PC-9 (cell line): ENCODE measurements around the gene ST6GALNAC3.

Source experiments
- EZH2 ChIP-seq: fragments of 200-600 bp; sonication (generic); IDR thresholded peaks from 2 replicates; pipeline ENCODE4 v1.8.0; 2017; ENCODE audit warnings: antibody characterized with exemption, low read depth
- TF ChIP-seq, protein P1 (sequence below): fragments of 200-600 bp; sonication (generic); conservative IDR thresholded peaks from 2 replicates; pipeline ENCODE4 v1.6.1; 2017; ENCODE audit warnings: mixed run types, antibody characterized with exemption, mild to moderate bottlenecking, moderate library complexity

DNA sequence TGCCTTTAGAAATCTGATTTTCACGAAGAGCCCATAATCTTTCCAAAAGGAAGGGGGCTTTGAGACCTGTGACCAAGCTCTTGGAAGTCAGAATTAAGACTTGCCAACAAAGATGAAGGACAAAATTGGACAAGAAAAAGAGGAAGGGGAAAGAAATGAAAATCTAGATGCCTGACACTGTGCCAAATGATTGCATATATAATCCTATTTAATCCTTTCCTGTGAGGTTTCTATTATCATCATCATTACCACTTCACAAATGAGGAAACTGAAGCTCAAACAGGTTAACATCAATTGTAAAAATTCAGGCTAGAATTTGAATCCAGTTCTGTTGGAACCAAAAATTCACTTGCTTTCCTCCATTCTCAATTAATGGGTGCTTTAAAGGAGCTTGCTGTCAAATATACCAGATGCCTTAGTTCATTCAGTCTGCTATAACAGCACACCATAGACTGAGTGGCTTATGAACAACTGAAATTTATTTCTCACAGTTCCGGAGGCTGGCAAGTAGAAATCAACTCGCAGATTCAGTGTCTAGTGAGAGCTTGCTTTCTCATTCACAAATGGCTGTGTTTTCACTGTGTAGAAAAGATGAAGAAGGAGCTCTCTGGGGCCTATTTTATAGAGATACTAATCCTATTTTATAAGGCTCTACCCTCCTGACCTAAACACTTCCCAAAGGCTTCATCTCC, 595.2 kb downstream of the ST6GALNAC3 start:
- TF ChIP-seq, protein P1, sequence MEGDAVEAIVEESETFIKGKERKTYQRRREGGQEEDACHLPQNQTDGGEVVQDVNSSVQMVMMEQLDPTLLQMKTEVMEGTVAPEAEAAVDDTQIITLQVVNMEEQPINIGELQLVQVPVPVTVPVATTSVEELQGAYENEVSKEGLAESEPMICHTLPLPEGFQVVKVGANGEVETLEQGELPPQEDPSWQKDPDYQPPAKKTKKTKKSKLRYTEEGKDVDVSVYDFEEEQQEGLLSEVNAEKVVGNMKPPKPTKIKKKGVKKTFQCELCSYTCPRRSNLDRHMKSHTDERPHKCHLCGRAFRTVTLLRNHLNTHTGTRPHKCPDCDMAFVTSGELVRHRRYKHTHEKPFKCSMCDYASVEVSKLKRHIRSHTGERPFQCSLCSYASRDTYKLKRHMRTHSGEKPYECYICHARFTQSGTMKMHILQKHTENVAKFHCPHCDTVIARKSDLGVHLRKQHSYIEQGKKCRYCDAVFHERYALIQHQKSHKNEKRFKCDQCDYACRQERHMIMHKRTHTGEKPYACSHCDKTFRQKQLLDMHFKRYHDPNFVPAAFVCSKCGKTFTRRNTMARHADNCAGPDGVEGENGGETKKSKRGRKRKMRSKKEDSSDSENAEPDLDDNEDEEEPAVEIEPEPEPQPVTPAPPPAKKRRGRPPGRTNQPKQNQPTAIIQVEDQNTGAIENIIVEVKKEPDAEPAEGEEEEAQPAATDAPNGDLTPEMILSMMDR: no peak
- TF ChIP-seq EZH2: no peak
